ENCODE data around the gene ELOVL2.
"Not testable (repeated sequence)": the region's sequence is repeated elsewhere in the genome, so short reads cannot be mapped to it uniquely, and the experiment has no call there.

Gene ELOVL2, protein sequence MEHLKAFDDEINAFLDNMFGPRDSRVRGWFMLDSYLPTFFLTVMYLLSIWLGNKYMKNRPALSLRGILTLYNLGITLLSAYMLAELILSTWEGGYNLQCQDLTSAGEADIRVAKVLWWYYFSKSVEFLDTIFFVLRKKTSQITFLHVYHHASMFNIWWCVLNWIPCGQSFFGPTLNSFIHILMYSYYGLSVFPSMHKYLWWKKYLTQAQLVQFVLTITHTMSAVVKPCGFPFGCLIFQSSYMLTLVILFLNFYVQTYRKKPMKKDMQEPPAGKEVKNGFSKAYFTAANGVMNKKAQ

DNA sequence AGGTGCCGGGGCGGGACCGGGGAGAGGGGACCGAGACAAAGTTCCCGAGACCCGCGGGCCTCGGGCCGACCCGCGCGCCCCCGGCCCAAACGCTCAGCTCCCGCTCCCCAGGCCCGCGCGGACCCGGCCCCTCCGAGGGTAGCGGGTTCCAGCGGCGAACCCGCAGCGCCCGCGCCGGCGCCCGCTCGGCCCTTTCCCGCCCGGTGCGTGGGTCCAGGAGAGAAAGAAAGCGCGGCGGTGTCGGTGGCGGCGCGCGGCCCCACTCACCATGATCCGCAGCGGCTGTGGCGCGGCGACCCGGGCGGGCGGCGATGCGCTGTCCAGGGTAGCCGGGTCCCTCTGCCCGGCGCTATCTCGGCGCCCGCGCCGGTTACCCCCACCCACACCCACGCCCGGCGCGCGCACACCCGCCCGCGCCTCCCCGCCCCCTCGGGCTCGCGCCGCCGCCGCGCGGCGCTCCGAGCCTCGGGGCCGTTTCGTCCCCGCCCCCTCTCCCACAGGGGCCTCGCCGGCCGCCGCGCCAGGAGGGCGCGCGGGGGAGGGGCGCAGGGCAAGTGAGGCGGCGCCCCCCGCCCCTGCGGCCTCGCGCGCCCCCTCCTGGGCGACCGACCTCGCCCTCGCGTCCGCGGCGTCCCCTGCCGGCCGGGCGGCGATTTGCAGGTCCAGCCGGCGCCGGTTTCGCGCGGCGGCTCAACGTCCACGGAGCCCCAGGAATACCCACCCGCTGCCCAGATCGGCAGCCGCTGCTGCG is at the start of gene ELOVL2:
Gene ELOVL2 (minus strand): TSS at position 345 of the 751 bp plus-strand sequence. CDS start 75 bp downstream, at position 270.
- DNase-seq (ENCODE audit: low spot score) = no peak

DNA sequence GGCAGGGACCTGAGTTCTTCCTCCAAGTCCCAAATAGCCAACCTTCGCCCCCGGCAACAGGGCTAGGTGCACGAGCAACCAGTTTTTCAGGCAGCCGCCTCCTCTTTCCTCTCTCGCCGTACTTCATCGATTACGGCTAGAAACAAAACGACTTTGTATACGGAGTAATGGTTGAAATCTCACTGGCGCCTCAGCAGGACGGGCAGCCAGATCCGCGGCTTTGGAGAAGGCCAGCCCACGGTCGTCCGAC is 49.2 kb upstream of the ELOVL2 start:
- no peak for DNase-seq (ENCODE audit: low spot score)

DNA sequence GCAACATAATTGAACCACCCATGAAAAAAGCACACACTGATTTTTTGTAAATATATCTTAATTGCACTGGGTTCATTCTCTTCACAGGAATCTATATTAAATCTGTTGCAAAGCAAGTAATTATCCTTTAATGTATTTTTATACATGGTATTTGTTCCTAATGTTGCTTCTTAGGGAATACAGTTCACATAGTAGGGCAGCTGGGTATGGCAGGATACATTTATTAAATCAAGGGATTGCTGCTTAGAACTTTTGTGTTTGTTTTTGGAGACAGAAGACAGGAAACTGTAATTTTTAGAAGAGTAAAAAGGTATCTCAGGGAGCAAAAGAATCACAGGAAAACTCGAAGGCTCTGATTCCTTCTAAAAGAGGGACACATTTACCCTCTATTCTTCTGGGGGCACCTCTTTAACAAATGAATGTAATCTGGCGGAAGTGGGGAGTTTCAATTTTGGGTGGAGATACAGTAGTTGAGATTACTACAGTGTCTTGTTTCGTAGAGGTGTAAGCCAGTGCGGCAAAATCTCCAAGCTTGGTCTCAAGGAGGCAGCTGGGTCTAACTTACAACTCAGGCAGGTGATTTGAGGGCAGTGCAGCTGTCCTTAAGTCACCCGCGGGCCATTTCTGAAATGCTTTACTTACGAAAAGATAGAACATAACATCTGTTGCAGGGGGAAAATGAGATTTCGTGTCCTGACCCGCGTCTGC is 48.7 kb upstream of the ELOVL2 start:
- DNase-seq (ENCODE audit: low spot score) = no peak

DNA sequence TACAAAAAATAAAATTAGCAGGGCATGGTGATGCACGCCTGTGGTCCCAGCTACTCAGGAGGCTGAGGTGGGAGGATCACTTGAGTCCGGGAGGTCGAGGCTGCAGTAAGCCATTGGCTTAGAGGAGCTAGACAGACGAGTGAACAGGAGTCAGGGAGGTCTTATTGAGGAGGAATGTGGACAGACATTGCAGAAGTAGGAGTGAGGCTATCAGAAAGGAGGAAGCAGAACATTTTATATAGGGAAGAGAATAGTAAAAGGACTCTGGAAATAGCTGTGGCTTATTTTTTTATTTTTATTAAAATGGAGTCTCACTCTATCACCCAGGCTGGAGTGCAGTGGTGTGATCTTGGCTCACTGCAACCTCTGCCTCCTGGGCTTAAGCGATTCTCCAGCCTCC is 47.0 kb upstream of the ELOVL2 start:
- DNase-seq (ENCODE audit: low spot score) = not testable (repeated sequence)

DNA sequence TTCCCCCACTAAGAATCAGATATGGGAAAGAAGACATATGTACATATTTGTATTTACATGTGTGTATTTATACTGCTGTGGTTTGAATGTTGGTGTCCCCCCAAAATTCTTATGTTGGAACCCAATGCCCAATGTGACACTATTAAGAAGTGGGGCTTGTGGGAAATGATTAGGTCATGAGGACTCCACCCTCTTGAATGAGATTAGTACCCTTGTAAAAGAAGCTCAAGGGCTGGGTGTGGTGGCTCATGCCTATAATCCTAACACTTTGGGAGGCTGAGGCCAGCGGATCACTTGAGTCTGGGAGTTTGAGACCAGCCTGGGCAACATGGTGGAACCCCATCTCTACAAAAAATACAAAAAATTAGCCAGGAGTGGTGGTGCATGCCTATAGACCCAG is 45.6 kb upstream of the ELOVL2 start:
- DNase-seq (ENCODE audit: low spot score) = no peak

DNA sequence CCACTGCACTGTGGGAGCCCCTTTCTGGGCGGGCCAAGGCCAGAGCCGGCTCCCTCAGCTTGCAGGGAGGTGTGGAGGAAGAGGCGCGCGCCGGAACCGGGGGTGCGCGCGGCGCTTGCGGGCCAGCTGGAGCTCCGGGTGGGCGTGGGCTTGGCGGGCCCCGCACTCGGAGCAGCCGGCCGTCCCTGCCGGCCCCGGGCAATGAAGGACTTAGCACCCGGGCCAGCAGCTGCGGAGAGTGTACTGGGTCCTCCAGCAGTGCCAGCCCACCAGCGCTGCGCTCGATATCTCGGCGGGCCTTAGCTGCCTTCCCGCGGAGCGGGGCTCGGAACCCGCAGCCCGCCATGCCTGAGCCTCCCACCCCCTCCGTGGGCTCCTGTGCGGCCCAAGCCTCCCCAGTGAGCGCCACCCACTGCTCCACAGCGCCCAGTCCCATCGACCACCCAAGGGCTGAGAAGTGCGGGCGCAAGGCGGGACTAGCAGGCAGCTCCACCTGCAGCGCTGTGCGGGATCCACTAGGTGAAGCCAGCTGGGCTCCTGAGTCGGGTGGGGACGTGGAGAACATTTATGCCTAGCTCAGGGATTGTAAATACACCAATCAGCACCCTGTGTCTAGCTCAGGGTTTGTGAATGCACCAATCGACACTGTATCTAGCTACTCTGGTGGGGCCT is 43.2 kb upstream of the ELOVL2 start:
- DNase-seq (ENCODE audit: low spot score) = not testable (repeated sequence)

DNA sequence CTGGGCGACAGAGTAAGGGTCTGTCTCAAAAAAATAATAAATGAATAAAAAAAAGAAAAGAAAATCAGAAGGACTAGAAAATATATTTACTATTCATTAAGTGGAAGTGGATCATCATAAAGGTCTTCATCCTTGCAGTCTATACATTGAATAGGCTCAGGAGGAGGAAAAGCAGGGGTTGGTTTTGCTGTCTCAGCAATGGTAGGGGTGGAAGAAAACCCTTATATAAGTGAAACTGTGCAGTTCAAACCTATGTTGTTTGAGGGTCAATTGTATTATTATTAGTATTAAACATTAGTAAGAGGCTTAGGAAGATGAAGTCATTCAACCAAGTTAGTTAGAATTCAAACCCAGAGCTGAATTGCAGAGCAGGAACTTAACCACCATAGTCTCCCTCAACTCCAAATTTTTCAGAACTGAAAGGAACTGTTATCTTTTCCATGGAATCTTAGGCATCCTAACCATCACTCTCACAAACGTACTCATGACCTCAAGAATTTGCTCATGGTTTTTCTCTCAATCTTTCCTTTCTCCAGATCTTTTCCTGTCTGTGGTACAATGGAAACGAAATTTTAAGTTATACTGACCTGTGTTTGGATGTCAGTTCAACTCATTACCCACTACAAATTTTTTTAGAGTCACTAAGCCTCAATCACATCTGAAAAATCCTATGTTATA is 41.8 kb upstream of the ELOVL2 start:
- no peak for DNase-seq (ENCODE audit: low spot score)

DNA sequence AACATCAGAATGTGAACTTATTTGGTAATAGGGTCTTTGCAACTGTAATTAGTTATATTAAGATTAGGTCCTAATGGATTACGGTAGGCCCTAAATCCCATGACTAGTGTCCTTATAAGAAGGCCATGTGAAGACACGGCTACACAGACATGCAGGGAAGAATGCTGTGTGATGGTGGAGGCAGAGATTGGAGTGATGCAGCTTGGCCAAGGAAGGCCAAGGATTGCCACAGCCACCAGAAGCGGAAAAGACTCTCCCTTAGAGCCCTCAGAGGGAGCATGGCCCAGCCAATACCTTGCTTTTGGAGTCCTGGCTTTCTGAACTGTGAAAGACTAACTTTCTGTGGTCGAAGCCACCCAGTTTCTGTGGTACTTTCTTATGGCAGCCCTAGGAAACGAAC is 39.9 kb upstream of the ELOVL2 start:
- DNase-seq (ENCODE audit: low spot score) = no peak

DNA sequence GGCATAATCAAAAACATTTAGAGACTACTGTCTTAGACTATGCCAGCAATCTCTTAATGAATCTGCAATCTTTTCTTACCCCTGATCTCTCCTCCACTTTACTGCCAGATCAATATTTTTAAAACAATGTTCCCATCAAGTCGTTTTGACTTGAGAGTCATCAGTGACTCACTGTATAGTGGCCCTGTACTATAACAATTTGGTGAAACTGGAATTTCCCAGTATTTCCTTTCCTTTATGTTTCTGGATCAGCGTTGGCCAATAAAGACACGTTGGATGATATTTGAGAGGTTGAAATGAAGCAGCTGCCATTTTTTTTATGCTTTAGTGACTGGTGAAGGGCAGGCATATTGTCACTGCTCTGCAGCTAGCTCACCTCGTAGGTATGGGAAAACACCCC is 39.4 kb upstream of the ELOVL2 start:
- no peak for DNase-seq (ENCODE audit: low spot score)

DNA sequence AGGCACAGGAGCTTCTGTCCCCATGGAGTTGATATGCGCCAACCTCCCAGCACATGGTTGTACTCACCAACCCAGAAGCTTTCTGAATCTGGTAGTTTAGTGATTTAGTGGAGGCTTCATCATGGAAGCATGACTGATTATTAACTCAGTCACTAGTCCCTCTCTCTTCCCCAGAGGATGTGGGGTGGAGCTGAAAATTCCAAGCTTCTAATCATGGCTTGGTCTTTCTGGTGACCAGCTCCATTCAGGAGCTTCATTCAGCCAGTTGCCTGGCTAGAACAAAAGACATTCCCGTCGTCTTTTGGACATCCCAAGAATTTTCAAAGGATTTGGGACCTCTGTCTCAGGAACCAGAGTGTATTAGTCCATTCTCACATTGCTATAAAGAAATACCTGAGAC is 36.2 kb upstream of the ELOVL2 start:
- no peak for DNase-seq (ENCODE audit: low spot score)

DNA sequence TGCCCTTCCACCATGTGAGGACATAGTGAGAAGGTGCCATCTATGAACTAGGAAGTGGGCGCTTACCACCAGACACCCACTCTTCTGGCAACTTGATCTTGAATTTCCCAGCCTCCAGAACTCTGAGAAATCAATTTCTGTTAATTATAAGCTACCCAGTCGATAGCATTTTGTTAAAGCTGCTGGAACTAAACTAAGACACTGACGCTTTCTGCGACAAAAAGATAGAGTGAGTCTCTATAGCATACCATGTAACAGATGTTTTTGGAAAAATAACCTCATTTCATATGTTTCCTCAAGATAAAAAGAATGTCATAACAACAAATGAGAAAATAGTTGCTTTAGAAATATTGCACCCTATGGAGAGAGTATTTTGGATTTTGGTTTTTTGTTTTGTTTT is 34.2 kb upstream of the ELOVL2 start:
- no peak for DNase-seq (ENCODE audit: low spot score)

DNA sequence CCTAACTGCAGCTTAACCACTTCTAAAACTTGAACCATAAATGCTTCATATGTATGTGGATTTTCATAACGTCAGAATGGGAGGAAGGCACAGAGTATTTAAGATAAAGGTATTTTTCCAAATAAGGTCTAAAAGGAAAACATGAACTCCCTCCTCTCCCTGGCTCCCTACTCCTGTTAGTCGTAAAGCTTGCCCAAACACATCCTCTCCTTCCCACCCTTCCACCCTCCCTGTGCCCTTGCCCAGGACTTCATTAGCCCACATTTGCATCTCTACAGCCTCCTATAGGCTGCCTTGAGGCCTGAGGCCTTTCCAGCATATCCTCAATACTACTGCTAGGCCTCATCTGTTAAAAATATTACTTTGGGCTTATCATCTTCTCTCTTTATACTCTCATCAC is 32.4 kb upstream of the ELOVL2 start:
- no peak for DNase-seq (ENCODE audit: low spot score)

DNA sequence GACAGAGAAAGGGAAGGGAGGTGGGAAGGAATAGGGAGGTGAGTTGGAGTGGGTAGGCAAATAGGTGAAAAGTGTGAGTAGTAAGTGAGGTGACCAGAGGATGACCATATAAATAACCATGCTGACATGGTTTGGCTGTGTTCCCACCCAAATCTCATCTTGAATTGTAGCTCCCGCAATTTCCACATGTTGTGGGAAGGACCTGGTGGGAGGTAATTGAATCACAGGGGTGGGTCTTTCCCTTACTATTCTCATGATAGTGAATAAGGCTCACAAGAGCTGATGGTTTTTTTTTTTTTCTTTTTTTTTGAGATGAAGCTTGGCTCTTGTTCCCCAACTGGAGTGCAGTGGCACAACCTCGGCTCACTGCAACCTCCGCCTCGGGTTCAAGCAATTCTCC is 28.0 kb upstream of the ELOVL2 start:
- no peak for DNase-seq (ENCODE audit: low spot score)

DNA sequence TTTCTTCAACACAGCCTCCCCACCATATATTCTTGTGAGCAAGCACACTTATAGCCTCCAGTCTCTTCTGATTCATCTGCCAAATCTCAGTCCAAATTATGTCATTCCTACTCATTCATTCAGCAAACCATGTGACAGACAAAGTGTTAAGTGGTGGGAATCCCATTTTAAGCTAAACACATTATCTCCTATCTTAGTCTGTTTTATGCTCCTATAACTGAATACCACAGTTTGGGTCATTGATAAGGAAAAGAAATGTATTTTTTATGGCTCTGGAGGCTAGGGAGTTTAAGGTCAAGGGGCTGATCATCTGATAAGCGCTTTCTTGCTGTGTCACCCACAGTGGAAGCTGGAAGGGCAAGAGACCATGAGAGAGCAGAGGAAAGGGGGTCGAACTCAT is 25.7 kb upstream of the ELOVL2 start:
- no peak for DNase-seq (ENCODE audit: low spot score)

DNA sequence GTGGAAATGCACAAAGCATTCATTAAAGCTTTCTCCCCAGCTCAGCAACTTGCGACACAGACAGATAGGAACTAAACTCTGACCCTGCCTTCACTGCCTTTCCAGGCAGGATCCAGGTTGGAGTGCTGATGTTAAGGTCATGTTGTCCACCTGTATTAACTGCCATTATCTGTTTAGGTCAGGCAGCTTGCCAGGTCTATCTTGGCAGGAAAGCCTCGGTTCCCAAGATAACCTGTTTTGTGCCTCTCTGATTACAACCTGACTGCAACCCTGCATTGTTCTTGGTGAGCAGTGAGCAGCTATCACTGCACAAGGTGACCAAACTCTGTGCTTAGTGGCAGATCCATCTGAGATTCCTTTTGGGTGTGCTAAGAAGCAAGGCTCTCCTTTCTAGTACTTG is 23.2 kb upstream of the ELOVL2 start:
- no peak for DNase-seq (ENCODE audit: low spot score)

DNA sequence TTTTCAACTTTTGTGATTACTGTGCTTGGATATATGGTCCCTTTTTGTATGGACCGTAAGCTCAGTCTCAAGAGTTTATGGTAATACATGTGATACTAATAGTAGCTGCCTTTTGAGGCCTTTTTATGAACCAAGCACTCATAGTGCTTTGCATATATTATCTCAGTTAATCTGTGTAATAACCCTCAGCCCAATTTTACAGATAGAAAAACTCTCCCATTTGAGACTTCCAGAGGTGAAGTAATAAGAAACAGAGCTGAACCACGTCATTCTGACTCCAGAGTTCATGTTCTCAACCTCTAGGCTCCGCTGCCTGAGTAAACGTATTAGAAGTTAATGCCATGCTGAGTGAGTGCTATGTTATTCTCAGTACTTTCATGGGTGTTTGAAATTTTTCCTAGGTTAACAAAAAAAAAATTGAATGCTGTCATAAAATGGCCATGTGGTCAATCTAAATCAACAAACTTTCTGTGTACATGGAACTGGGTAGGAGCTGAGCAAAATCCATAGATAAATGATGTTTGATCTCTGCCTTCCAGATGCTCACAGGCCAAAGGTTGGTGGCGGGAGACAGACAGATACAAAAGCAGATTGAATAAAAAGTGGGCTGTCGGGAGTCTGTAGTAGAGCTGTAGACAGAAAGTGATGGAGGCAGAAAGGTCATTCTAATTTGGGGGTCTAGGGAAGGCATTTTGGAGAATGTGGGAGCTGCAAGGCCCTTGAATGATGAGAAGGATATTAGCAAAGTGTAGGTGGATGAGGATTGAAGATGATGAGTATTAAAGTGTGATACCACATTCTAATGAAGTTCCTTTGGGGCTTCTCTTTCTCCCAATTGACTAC is 22.6 kb upstream of the ELOVL2 start:
- no peak for DNase-seq (ENCODE audit: low spot score)

DNA sequence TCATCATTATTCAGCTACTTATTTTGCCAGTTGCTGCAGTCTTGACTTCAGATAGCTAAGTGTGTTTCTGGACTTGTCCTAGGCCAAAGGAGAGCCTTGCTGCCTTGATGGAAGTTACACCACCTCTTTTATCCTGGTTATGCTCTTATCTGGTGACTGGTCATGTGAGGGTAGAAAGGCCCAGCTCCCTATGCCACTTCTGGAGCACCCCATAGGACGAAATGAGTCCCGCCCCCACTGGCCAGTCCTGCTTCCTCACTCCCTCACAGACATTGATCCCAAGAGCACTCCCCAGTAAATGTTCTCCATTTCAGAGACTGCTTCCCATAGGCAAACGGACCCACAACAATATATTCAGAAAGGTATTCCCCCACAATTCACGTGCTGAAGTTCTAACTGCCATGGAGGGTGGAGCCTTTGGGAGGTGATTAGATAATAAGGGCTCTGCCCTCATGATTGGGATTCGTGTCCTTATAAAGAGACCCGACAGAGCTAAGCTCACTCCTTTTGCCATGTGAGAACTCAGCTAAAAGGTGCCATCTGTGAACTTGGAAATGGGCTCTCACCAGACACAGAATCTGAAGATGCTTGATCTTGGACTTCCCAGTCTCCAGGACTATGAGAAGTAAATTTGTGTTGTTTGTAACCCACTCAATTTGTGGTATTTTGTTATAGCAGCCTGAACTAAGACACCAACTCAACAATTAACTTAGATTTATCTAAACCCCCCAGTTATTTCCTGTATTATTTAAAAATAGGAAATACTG is 21.5 kb upstream of the ELOVL2 start:
- no peak for DNase-seq (ENCODE audit: low spot score)

DNA sequence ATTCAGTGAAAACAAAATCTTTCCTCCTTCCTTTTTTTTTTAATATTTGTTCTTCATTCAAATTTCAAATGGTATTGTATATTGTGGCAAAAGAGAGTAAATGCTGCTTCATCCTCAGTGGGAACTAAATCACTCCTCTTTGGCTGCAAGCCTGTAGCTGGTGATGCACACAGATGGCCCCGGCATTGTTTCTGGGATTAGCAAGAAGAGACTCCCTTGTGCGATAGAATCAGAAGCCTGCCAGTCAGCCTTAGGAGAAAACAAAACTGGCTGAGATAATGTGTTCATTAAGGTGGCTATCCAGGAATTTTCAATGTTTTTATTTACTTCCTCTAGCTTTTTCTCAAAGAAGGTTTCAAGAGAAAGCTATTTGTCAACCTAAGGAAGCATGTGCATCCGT is 20.7 kb upstream of the ELOVL2 start:
- DNase-seq (ENCODE audit: low spot score) = peak; percentile 93

DNA sequence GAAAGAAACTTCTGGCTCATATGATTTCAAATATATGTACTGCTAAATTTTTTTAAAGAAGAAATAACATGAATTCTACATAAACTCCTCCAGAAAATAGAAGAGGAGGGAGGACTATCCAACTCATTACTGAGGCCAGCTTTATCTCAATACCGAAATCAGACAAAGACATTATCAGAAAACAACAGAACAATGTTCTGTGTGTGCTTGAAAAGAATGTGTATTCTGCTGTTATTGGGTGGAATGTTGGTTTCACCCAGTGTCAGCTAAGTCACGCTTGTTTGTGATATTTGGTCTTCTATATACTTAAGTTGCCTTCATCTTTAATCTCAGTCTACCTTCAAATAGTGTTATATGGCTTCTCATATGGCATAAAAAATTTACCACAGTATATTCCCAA is 18.6 kb upstream of the ELOVL2 start:
- peak; percentile 79 for DNase-seq (ENCODE audit: low spot score)

DNA sequence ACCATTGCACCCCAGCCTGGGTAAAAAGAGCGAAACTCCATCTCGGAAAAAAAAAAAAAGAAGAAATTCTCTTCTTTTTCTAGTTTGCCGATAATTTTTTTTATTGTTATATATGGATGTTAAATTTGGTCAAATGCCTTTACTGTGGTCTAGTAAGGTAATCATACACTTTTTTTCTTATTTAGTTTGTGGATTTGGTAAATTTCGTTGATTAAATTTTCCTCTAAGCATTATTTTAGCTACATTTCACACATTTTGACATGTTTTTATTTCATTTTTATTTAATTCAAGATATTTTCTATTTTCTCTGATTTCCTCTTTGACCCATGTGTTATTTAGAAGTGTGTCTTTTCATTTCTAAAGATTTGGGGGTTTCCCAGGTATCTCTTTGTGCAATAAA is 18.0 kb upstream of the ELOVL2 start:
- no peak for DNase-seq (ENCODE audit: low spot score)

DNA sequence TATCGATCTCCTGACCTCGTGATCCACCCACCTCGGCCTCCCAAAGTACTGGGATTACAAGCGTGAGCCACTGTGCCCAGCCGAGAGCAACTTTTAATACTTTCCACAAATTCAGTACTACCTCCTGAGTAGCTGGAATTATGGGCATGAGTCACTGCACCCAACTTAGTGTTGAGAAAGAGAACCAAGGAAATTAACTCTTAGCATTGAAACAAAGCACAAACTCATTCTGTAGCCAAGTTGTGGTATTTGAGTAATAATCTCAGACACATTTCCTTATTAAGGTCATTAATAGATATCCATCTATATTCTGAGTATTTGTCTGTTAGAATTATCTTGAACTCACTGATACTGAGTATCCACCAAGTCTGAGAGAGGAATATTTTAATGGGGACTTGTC is 14.3 kb upstream of the ELOVL2 start:
- DNase-seq (ENCODE audit: low spot score) = no peak
